ENCODE results near the gene SPATA31C2.
"Not testable (repeated sequence)": the region's sequence is repeated elsewhere in the genome, so short reads cannot be mapped to it uniquely, and the experiment has no call there.

Gene SPATA31C2

GRCh38 chr9:88138375-88138774, at the start of gene SPATA31C2:
SPATA31C2 (minus strand) TSS chr9:88138475; CDS start chr9:88138446, 29 bp downstream.
- DNase-seq: not testable (repeated sequence)

DNA sequence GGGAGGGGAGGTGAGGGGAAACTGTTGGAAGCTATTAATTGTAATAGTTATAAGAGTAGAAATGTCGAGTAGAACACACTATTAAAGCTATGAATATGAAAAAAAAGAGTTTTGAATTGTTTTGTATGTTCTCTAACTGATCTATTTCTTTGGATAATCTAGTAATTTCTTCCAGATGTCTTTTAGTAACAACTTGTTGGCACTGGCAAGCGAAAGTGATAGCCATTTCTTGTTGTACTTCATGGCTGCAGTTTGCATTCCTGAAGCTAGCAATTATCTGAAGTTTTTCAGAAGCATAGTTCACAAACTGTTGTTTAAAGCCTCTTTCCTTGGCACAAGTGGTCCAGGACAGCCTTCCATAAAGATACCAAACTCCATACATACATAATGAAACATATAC, 49.4 kb upstream of the SPATA31C2 start:
- DNase-seq: no peak

DNA sequence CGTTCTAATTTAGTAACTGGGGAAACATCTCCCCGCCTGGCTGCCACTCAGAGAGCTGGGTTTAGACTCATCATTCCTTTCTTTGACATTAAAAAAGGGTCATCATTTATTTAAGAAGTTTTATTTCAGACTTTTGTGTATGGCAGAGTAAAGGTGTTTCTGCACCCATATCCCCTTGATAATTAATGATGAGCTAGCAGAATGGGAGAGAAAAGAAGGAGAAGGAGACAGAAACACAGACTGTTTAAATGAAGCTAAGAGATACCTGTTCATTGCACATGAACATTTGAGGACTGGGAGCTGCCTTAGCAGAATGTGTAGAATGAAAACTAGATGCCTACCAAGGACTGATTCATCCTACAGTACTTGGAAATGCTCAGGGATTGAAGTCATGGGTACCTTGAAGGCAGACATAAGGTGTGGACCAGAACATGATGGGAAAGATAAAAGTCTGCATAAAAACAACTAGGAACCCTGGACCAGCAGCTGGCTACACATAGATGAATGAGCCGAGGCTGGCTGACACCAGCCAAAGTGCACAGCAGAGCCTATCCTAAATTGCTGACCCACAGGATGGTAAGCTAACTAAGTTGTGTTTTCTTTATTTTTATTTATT, 48.3 kb upstream of the SPATA31C2 start:
- no peak for DNase-seq

- peak; percentile 4 for DNase-seq
Observed at GRCh38 chr9:88184976-88185375, 46.7 kb upstream of the SPATA31C2 start.

- no peak for DNase-seq
Observed at GRCh38 chr9:88183798-88184495, 45.7 kb upstream of the SPATA31C2 start.

DNA sequence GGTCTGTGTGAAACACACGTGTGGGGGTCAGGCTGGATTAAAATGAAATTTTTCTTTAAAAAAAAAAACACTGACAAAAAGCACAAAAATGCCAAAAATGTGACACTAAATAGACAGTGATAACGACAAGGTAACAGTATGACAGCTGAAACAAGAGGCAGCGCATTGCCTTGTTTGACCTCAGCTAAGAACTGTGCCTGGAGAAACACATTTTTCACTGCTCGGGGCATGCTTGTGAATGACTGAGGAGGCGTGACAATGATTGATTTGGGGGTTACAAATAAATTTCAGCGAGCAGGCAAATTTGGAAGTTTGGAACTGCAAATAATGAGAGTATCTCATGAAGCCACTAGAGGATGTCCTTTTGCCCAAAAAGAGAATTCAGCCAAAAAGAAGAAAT, 44.2 kb upstream of the SPATA31C2 start:
- no peak for DNase-seq

DNA sequence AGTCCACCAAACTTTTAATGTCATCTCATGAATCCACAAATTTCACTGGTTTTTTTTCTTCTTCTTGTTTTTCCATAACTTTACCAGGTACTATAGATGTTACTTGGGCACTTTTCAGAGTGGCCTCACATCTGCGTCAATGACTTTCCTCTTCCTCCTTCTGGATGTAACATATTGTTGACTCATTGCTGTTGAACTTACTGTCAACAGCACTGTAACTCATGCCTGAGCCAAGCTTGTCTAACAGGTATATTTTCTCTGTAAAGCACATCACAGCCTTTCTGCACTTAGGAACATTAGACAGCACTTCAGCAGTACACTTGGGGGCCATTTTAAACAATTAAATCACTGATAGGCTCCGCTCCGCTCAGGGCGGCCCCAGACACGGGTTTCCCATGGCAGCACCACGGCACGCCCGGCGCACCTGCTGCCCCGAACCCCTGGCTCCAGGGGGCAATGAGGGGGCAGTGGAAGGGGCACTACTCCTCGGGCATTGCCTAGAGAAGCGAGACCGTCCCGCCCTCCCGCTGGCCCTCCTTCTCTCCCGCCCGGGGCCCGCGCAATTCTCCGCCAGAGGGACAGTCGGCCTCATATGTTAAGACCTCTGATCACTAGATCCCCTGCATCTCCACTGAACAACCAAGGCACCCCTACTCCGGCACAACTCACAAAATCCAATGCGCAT, 41.9 kb upstream of the SPATA31C2 start:
- DNase-seq: no peak

- DNase-seq: peak; percentile 23
Observed at GRCh38 chr9:88179062-88179521, 40.8 kb upstream of the SPATA31C2 start.

DNA sequence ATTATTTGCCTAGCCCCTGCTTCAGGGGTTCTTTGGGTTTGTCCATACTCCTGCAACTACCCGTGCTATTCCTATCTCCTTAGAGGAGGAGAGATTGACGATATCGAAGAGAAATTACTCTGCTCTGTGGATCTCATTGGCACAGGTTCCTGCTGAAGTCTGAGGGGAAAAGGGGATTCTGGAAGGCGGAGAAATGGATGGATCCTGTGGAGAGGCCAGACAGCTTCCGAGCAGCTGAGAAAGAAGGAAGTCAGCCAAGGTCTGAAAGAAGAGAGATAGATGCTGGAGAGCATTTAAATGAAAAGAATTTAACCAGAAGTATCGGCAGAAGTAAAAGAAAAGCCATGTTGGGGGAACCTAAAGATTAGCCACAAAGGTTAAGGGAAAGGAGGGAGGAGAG, 40.4 kb upstream of the SPATA31C2 start:
- DNase-seq: no peak

DNA sequence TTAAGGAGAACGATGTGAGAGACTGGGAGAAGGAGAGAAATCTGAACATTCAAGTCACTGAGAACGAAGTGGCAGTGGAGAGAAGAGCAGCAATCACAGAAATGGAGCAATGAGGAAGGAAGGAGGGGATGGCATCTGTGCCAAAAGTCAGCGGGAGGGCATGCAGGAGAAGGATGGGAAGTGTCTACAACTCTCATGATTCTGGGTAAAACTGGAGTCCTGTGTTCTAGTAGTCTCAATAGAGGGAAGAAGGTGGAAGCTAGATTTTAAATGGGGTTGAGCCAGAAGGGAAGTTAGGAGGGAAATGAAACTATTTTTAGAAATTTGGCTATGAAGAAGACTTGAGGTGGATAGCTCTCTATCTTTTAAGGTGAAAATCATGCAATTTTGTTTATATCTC, 39.1 kb upstream of the SPATA31C2 start:
- DNase-seq: no peak

GRCh38 chr9:88174324-88174723, 36.0 kb upstream of the SPATA31C2 start:
- no peak for DNase-seq

GRCh38 chr9:88173378-88173999, 35.2 kb upstream of the SPATA31C2 start:
- peak; percentile 96 for DNase-seq

DNA sequence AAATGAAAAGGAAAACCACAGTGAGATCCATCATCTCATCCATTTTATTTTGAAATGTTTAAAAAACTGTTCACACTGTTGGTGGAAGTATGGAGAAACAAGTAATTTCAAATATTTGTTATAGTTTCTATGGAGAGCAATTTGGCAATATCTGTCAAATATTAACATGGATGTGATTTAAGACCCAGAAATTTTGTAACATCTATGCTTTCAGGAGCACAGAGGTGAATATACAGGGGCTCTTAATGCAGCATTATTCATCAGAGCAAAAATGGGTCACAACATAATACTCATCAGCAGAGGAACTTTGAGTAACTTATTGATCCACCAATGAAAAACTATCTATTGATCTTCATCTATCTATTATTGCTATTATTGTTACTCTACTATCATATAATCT, 31.4 kb upstream of the SPATA31C2 start:
- DNase-seq: no peak

DNA sequence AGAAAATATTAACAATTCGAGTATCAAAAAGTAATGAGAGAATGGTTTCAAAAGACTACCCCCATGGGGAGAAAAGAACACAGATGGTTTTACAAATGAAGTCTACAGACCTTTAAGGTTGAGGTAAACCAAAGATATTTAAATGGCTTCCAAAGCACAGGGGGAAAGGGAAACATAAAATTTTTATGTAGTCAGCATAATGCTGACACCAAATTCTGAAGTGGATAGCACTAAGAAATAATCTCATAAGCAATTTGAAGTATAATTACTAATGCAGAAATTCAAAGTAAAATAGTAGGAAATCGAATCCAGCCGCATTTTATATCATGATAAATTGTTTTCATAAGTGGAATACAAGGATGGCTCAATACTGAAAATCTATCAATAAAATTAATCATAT, 30.3 kb upstream of the SPATA31C2 start:
- DNase-seq: no peak

DNA sequence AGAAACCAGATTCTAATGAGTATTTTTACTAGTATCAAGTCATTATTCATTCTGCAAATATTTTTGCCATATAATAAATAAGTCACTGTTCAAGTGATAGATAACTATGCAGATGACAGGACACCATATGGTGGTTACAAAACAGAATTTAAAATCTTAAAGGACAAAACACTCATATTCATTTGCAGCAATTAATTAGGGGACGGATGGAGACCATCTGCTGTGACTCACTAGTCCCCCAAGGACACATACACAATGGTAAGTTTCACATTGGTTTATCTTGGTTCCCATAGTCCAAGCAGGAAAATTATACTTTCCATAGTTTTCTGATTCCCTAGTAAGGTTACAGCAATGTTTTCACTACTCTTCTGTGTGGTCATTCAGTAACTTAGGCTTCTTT, 28.4 kb upstream of the SPATA31C2 start:
- DNase-seq: no peak

GRCh38 chr9:88164850-88165249, 26.6 kb upstream of the SPATA31C2 start:
- no peak for DNase-seq

DNA sequence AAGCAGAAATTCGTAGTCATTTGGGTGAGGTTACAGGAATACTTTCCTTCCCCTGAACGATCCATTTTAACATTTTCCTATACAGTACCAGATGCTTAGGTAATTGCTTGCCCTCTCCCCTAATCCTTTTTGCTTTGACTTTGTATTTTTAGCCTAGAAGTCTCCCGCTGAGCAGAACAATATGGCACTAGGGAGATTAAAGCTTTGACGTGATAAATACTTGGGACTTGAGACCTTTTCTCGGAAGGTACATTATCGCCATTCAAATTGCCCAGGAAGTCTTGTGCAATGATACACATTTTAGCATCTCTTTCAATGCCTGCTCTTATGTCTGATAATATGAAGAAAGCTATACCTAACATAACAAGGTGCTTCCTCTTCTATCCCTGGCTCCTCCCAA, 22.9 kb upstream of the SPATA31C2 start:
- DNase-seq: no peak

DNA sequence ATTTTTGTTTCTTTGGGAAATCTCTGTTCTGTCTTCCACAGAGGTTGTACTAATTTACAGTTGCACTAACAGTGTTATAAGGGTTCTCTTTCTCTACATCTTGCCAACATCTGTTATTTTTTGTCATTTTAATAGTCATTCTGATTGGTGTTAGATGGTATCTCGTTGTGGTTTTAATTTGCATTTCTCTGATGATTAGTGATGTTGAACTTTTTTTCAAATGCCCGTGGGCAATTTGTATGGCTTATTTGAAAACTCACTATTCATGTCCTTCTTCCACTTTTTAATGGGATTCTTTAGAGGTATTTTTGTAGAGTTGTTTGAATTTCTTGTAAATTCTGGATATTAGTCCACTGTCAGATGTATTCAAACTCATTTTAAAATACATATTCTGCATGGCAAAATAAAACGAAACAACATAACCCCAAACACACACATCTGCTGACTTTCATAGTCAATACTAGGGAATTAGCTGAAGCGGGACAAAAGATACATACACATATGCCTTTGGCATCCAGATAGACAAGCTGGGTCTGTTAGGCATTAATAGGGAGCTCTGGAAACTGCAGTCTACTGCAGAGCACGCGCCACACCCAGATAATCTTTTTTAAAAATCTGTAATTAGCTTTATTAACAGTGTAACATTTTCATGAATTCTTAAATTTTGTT, 5.8 kb upstream of the SPATA31C2 start:
- no peak for DNase-seq

DNA sequence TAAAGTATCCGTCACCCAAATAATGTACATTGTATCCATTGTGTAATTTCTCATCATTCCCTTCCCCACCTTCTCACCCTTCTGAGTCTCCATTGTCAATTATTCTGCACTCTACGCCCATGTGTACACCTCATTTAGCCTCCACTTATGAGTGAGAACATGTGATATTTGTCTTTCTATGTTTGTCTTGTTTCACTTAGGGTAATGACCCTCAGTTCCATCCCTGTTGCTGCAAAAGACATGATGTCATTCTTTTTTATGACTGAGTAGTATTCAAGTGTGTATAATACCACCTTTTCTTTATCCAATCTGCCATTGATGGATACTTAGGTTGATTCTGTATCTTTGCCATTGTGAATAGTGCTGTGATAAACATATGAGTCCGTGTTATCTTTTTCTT, 4.9 kb upstream of the SPATA31C2 start:
- DNase-seq: no peak

DNA sequence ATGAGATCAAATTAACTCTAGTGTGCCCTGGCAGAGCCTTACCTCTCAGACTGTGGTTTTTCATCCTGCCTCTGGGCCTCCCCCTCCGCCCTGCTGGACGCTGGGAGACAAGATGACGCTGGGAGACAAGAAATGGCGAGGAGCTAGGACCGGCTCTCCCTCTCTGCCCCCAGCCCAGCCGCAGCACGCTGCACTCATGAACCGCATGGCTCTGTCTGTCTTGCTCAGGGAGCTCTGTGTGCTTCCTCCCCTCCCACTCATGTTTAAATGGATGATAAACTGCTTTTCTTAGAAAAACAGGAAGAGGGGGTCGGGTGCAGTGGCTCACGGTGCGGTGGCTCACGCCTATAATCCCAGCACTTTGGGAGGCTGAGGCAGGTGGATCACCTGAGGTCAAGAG, 4.7 kb downstream of the SPATA31C2 start:
- DNase-seq: peak; percentile 2

DNA sequence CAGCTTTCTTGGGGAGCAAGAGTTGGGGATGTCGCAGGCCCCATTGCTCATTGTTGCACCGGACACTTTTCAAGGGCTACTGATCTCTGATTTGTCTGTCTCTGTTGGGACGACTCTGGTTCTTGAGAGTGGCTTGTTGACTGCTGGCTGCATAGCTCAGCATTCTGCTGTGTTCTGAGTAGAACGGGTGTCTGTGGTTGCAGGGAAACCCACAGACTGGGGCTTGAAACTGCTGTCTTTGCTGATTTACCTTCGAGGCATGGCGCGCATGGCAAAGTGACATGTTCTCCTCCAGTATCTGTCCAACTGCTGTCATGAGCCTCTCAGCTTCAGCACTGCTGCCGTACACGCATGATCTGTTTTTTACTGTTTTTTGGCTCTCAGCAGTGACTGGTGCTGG, 8.7 kb downstream of the SPATA31C2 start:
- not testable (repeated sequence) for DNase-seq

- DNase-seq: not testable (repeated sequence)
Observed at GRCh38 chr9:88127700-88128300, 10.5 kb downstream of the SPATA31C2 start.

GRCh38 chr9:88123413-88123812, 14.9 kb downstream of the SPATA31C2 start:
- DNase-seq: not testable (repeated sequence)
